ENCODE measurements around the gene TTLL11.
A peak's percentile ranks its signal among the peaks of the same experiment; 100 is the strongest.

Gene TTLL11

DNA sequence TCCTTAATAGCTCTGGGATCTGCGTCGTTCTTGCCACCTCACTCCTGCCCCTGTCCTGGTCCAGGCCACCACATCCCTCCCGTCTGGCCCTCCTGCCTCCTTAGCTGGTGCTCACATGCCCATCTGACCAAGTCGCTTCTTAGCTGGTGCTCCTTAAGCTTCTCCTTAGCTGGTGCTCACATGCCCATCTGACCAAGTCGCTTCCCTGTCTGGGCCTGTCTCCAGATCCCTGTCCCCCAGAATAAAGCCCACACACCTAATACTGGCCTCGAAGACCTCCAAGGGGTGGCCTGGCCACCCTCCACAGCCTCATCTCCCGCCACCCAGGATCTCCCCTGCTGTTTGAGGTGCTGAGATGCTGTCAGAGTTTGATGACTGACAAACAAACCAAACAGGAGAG lies 31.4 kb upstream of the TTLL11 start:
- peaks cover 4 to 49% (median 36%) of the 10 kb centered on the region in 3 experiments for H3K27me3 ChIP-seq (ENCODE audit: control insufficient read depth in 3 of 3, insufficient read depth in 3 of 3, low read depth in 1 of 3, low read length in 3 of 3)
- WGBS, 2 donors (ENCODE audit: extremely low coverage in 2 of 2, insufficient read length in 2 of 2, insufficient replicate concordance in 1 of 2), result no CpG with 5 or more reads among the region's 7 CpGs
- H2BK12ac ChIP-seq (ENCODE audit: low read length), result no peak overlapping the region
- DNase-seq (ENCODE audit: low spot score), result no peak
- H2BK15ac ChIP-seq (ENCODE audit: low read length), result no peak overlapping the region
- peak overlapping the region; percentile 42 for H2AK5ac ChIP-seq (ENCODE audit: low read depth, low read length)
- no peak overlapping the region for H3K4ac ChIP-seq (ENCODE audit: low read length)
- no peak overlapping the region for H4K91ac ChIP-seq (ENCODE audit: low read depth, low read length, poor library complexity)
- H3K4me2 ChIP-seq (ENCODE audit: insufficient read depth, low read length, poor library complexity, severe bottlenecking), result no peak overlapping the region
- H3K4me1 ChIP-seq (ENCODE audit: control insufficient read depth in 2 of 2, insufficient read depth in 1 of 2, low read depth in 1 of 2, low read length in 2 of 2), result peaks cover 8 to 9% of the 10 kb centered on the region in 2 donors
- H2BK5ac ChIP-seq (ENCODE audit: low read length), result no peak overlapping the region
- no peaks in the 10 kb centered on the region for H3K36me3 ChIP-seq (replicated peaks in 1 of 2; ENCODE audit: control insufficient read depth in 2 of 2, insufficient read depth in 2 of 2, low read length in 2 of 2)
- H3K14ac ChIP-seq (ENCODE audit: low read length), result no peak overlapping the region
- no peak overlapping the region for H3K27ac ChIP-seq (replicated peaks; ENCODE audit: low read length)
- H2BK120ac ChIP-seq (ENCODE audit: low read depth, low read length), result no peak overlapping the region
- H4K8ac ChIP-seq (ENCODE audit: low read depth, low read length), result no peak overlapping the region
- H2AFZ ChIP-seq (ENCODE audit: low read length), result no peak overlapping the region
- no peak overlapping the region for H3K18ac ChIP-seq (ENCODE audit: low read length)
- no peak overlapping the region for H3K4me3 ChIP-seq (ENCODE audit: low read length in 2 of 2)
- H3K9me3 ChIP-seq (replicated peaks in 1 of 2; ENCODE audit: control insufficient read depth in 2 of 2, insufficient read depth in 1 of 2, low read depth in 1 of 2, low read length in 2 of 2), result no peaks in the 10 kb centered on the region
- no peak overlapping the region for H3K9ac ChIP-seq (ENCODE audit: low read depth, low read length, poor library complexity)
- H3K23ac ChIP-seq (ENCODE audit: low read depth, low read length, poor library complexity), result no peak overlapping the region
- H3K79me1 ChIP-seq (ENCODE audit: low read depth, low read length), result no peaks in the 10 kb centered on the region

DNA sequence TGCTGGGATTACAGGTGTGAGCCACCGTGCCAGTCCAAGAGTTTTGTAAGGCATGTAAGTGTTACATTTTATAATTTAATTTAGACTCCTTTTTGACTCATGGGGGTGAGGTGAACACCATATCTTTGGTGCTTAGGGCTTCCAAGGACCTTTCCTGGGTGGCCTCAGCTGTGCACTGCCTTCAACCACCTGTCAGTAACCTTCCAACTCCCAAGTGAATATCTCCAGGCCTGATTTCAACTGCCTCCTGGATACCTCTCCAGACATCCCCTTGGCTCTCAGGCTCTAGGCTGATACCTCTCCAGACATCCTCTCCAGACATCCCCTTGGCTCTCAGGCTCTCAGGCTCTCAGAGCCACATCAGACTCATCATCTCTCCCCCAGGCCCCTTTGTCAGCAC lies 30.9 kb upstream of the TTLL11 start:
- Histone ChIP-seq H3K79me1 (ENCODE audit: low read depth, low read length) (no peaks in the 10 kb centered on the region), H2BK5ac (ENCODE audit: low read length) (no peak overlapping the region), H2BK12ac (ENCODE audit: low read length) (no peak overlapping the region), H2AK5ac (ENCODE audit: low read depth, low read length) (peak overlapping the region; percentile 42), H3K18ac (ENCODE audit: low read length) (no peak overlapping the region), H3K4ac (ENCODE audit: low read length) (no peak overlapping the region), H3K4me2 (ENCODE audit: insufficient read depth, low read length, poor library complexity, severe bottlenecking) (no peak overlapping the region), H3K9ac (ENCODE audit: low read depth, low read length, poor library complexity) (no peak overlapping the region), H3K23ac (ENCODE audit: low read depth, low read length, poor library complexity) (no peak overlapping the region), H2AFZ (ENCODE audit: low read length) (no peak overlapping the region), H3K27ac (replicated peaks; ENCODE audit: low read length) (no peak overlapping the region), H3K4me1 (ENCODE audit: control insufficient read depth in 2 of 2, insufficient read depth in 1 of 2, low read depth in 1 of 2, low read length in 2 of 2) (peaks cover 8 to 9% of the 10 kb centered on the region in 2 donors), H3K9me3 (replicated peaks in 1 of 2; ENCODE audit: control insufficient read depth in 2 of 2, insufficient read depth in 1 of 2, low read depth in 1 of 2, low read length in 2 of 2) (no peaks in the 10 kb centered on the region), H4K8ac (ENCODE audit: low read depth, low read length) (no peak overlapping the region), H3K14ac (ENCODE audit: low read length) (no peak overlapping the region), H4K91ac (ENCODE audit: low read depth, low read length, poor library complexity) (no peak overlapping the region), H3K4me3 (ENCODE audit: low read length in 2 of 2) (no peak overlapping the region), H2BK15ac (ENCODE audit: low read length) (no peak overlapping the region), H3K36me3 (replicated peaks in 1 of 2; ENCODE audit: control insufficient read depth in 2 of 2, insufficient read depth in 2 of 2, low read length in 2 of 2) (no peaks in the 10 kb centered on the region), H3K27me3 (ENCODE audit: control insufficient read depth in 3 of 3, insufficient read depth in 3 of 3, low read depth in 1 of 3, low read length in 3 of 3) (peaks cover 4 to 45% (median 35%) of the 10 kb centered on the region in 3 experiments), H2BK120ac (ENCODE audit: low read depth, low read length) (no peak overlapping the region)
- DNase-seq (ENCODE audit: low spot score), result no peak
- WGBS, 2 donors (ENCODE audit: extremely low coverage in 2 of 2, insufficient read length in 2 of 2, insufficient replicate concordance in 1 of 2), result no CpG with 5 or more reads among the region's 1 CpG

DNA sequence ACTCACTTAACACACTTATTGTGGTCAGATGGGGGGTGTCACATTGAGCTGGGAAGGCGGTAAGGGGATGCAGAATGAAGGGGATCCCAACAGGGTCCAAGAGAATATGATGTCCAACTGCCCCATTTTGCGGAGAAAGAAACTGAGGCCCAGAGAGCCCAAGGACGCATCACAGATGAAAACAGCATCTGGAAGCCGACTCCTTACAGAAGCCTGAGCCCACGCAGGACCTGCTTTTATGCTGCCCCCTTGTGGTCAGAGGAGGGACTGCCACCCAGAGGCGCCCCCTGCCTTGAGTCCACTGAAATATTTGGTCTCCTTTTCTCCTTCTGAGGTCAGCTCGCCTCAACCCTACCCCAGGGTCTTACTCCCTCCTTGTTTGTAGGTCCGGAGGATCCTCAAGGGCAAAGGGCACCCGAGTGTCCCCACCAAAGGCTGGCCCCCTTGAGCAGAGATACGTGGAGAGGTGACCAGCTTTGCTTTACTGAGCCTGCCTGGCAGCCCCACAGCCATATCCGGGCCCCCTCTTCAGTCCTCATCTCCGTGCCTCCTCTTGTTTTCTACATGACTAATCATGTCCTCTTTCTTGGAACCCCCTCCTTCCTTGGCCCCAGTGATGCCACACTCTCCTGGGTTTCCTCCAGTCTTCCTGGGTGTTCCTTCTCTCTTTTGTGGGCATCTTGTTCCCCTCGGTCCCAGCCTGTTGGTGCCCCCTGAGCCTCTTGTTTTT lies 30.0 kb upstream of the TTLL11 start:
- Histone ChIP-seq H3K27me3 (ENCODE audit: control insufficient read depth in 3 of 3, insufficient read depth in 3 of 3, low read depth in 1 of 3, low read length in 3 of 3) (peaks cover 4 to 38% (median 30%) of the 10 kb centered on the region in 3 experiments), H2BK120ac (ENCODE audit: low read depth, low read length) (no peak overlapping the region), H3K36me3 (replicated peaks in 1 of 2; ENCODE audit: control insufficient read depth in 2 of 2, insufficient read depth in 2 of 2, low read length in 2 of 2) (no peaks in the 10 kb centered on the region), H3K4me3 (ENCODE audit: low read length in 2 of 2) (no peak overlapping the region), H3K9ac (ENCODE audit: low read depth, low read length, poor library complexity) (no peak overlapping the region), H3K4me1 (ENCODE audit: control insufficient read depth in 2 of 2, insufficient read depth in 1 of 2, low read depth in 1 of 2, low read length in 2 of 2) (peaks cover 8 to 9% of the 10 kb centered on the region in 2 donors), H3K4ac (ENCODE audit: low read length) (no peak overlapping the region), H2BK5ac (ENCODE audit: low read length) (no peak overlapping the region), H3K18ac (ENCODE audit: low read length) (no peak overlapping the region), H2BK12ac (ENCODE audit: low read length) (no peak overlapping the region), H4K91ac (ENCODE audit: low read depth, low read length, poor library complexity) (no peak overlapping the region), H3K23ac (ENCODE audit: low read depth, low read length, poor library complexity) (no peak overlapping the region), H3K79me1 (ENCODE audit: low read depth, low read length) (no peaks in the 10 kb centered on the region), H4K8ac (ENCODE audit: low read depth, low read length) (no peak overlapping the region), H3K4me2 (ENCODE audit: insufficient read depth, low read length, poor library complexity, severe bottlenecking) (no peak overlapping the region), H2AFZ (ENCODE audit: low read length) (no peak overlapping the region), H2AK5ac (ENCODE audit: low read depth, low read length) (no peak overlapping the region), H3K14ac (ENCODE audit: low read length) (no peak overlapping the region), H2BK15ac (ENCODE audit: low read length) (peak overlapping the region; percentile 56), H3K9me3 (replicated peaks in 1 of 2; ENCODE audit: control insufficient read depth in 2 of 2, insufficient read depth in 1 of 2, low read depth in 1 of 2, low read length in 2 of 2) (no peaks in the 10 kb centered on the region), H3K27ac (replicated peaks; ENCODE audit: low read length) (no peak overlapping the region)
- peak; percentile 80 for DNase-seq (ENCODE audit: low spot score)
- WGBS, 2 donors (ENCODE audit: extremely low coverage in 2 of 2, insufficient read length in 2 of 2, insufficient replicate concordance in 1 of 2), result no CpG with 5 or more reads among the region's 13 CpGs

DNA sequence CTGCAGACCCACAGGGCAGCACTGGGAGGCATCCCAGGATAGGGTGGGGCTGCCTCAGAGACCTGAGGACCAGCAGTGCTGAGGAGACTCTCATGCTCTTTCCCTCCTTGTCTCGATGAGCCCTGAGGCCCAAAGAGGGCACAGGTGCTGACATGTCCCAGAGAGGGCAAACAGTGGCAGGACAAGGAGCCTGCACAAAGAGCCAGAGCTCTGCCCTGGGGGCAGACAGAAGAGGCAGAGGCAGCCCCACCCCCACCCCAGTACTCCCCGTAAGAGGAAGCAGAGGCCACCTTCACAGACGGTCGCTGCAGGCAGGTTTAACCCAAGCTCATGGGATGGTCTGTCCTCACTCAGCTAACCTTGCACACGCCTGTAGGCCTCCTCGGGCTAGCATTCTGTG lies 29.4 kb upstream of the TTLL11 start:
- no peaks in the 10 kb centered on the region for H3K79me1 ChIP-seq (ENCODE audit: low read depth, low read length)
- no peak overlapping the region for H2BK15ac ChIP-seq (ENCODE audit: low read length)
- no peak overlapping the region for H3K4ac ChIP-seq (ENCODE audit: low read length)
- H3K27ac ChIP-seq (replicated peaks; ENCODE audit: low read length), result no peak overlapping the region
- no CpG with 5 or more reads among the region's 6 CpGs for WGBS, 2 donors (ENCODE audit: extremely low coverage in 2 of 2, insufficient read length in 2 of 2, insufficient replicate concordance in 1 of 2)
- no peak overlapping the region for H3K14ac ChIP-seq (ENCODE audit: low read length)
- no peak overlapping the region for H3K4me3 ChIP-seq (ENCODE audit: low read length in 2 of 2)
- H4K91ac ChIP-seq (ENCODE audit: low read depth, low read length, poor library complexity), result no peak overlapping the region
- DNase-seq (ENCODE audit: low spot score), result no peak
- H2BK12ac ChIP-seq (ENCODE audit: low read length), result no peak overlapping the region
- peaks cover 4 to 34% (median 25%) of the 10 kb centered on the region in 3 experiments for H3K27me3 ChIP-seq (ENCODE audit: control insufficient read depth in 3 of 3, insufficient read depth in 3 of 3, low read depth in 1 of 3, low read length in 3 of 3)
- no peak overlapping the region for H3K23ac ChIP-seq (ENCODE audit: low read depth, low read length, poor library complexity)
- peak overlapping the region; percentile 65 for H3K18ac ChIP-seq (ENCODE audit: low read length)
- H2AK5ac ChIP-seq (ENCODE audit: low read depth, low read length), result peak overlapping the region; percentile 57
- H3K9me3 ChIP-seq (replicated peaks in 1 of 2; ENCODE audit: control insufficient read depth in 2 of 2, insufficient read depth in 1 of 2, low read depth in 1 of 2, low read length in 2 of 2), result no peaks in the 10 kb centered on the region
- H3K4me2 ChIP-seq (ENCODE audit: insufficient read depth, low read length, poor library complexity, severe bottlenecking), result no peak overlapping the region
- H2BK5ac ChIP-seq (ENCODE audit: low read length), result no peak overlapping the region
- H3K36me3 ChIP-seq (replicated peaks in 1 of 2; ENCODE audit: control insufficient read depth in 2 of 2, insufficient read depth in 2 of 2, low read length in 2 of 2), result no peaks in the 10 kb centered on the region
- no peak overlapping the region for H3K9ac ChIP-seq (ENCODE audit: low read depth, low read length, poor library complexity)
- H4K8ac ChIP-seq (ENCODE audit: low read depth, low read length), result no peak overlapping the region
- H3K4me1 ChIP-seq (ENCODE audit: control insufficient read depth in 2 of 2, insufficient read depth in 1 of 2, low read depth in 1 of 2, low read length in 2 of 2), result peaks cover 8 to 9% of the 10 kb centered on the region in 2 donors
- no peak overlapping the region for H2AFZ ChIP-seq (ENCODE audit: low read length)
- no peak overlapping the region for H2BK120ac ChIP-seq (ENCODE audit: low read depth, low read length)
